ENCODE data around the gene SLC25A45.

The SLC25A45 gene

DNA sequence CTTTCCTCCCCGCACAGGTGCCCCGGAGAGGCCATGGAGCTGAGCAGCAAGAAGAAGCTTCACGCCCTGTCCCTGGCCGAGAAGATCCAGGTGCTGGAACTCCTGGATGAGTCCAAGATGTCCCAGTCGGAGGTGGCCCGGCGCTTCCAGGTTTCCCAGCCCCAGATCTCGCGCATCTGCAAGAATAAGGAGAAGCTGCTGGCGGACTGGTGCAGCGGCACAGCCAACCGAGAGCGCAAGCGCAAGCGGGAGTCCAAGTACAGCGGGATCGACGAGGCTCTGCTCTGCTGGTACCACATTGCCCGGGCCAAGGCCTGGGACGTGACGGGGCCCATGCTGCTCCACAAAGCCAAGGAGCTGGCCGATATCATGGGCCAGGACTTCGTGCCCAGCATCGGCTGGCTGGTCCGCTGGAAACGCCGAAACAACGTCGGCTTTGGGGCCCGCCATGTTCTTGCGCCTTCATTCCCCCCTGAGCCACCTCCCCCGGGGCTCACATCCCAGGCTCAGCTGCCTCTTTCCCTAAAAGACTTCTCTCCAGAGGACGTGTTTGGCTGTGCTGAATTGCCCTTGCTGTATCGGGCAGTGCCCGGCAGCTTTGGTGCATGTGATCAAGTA is 26.6 kb downstream of the SLC25A45 start:
- H3K4me3 ChIP-seq (ENCODE audit: low read depth, low read length): no peak overlapping the region; the same call in 1 of the 2 replicates
- TF ChIP-seq, protein P1, sequence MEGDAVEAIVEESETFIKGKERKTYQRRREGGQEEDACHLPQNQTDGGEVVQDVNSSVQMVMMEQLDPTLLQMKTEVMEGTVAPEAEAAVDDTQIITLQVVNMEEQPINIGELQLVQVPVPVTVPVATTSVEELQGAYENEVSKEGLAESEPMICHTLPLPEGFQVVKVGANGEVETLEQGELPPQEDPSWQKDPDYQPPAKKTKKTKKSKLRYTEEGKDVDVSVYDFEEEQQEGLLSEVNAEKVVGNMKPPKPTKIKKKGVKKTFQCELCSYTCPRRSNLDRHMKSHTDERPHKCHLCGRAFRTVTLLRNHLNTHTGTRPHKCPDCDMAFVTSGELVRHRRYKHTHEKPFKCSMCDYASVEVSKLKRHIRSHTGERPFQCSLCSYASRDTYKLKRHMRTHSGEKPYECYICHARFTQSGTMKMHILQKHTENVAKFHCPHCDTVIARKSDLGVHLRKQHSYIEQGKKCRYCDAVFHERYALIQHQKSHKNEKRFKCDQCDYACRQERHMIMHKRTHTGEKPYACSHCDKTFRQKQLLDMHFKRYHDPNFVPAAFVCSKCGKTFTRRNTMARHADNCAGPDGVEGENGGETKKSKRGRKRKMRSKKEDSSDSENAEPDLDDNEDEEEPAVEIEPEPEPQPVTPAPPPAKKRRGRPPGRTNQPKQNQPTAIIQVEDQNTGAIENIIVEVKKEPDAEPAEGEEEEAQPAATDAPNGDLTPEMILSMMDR (IDR thresholded peaks at IDR 0.05; ENCODE audit: insufficient read depth, low read depth, low read length, missing control alignments): no peak
- no peak for DNase-seq (ENCODE audit: low read depth)

DNA sequence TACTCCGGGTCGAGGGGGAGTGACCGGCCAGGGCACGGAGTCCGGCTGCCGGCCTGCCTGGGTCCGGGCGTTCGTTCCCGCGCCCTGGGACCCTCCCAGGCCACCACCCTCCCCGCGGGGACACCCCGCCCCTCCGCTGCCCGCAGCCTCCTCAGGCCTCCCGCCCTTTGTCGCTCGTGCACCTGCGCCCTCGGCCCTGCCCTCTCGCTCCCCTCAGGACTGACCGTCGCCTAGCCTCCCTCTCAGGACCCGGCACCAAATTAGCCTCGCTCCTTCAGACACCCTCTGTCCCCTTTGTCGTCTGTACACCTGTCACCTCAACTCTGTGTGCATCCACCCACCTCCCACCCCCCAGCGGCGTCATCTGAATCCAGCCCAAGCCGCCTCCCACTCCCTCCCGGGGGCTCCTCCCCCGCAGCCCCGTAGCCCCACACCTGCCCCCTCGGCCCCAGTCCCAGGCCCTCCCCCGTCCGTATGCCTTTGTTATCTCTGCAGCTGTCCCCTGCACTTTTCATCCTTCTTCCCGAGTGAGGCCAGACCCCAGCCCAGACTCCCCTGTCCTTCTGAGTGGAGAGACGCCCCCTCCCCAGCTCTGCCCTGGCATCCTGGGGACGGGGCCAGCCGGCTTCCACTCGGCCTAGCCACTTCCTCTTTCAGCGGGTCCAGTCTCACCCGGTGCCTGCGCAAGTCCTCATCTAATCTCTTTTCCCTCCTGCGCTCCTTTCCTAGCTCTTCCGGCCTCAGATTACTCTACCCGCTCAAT is 27.3 kb downstream of the SLC25A45 start:
- H3K4me3 ChIP-seq (ENCODE audit: low read depth, low read length): peak overlapping the region; percentile 53
- TF ChIP-seq, protein P1 (IDR thresholded peaks at IDR 0.05; ENCODE audit: insufficient read depth, low read depth, low read length, missing control alignments): no peak

DNA sequence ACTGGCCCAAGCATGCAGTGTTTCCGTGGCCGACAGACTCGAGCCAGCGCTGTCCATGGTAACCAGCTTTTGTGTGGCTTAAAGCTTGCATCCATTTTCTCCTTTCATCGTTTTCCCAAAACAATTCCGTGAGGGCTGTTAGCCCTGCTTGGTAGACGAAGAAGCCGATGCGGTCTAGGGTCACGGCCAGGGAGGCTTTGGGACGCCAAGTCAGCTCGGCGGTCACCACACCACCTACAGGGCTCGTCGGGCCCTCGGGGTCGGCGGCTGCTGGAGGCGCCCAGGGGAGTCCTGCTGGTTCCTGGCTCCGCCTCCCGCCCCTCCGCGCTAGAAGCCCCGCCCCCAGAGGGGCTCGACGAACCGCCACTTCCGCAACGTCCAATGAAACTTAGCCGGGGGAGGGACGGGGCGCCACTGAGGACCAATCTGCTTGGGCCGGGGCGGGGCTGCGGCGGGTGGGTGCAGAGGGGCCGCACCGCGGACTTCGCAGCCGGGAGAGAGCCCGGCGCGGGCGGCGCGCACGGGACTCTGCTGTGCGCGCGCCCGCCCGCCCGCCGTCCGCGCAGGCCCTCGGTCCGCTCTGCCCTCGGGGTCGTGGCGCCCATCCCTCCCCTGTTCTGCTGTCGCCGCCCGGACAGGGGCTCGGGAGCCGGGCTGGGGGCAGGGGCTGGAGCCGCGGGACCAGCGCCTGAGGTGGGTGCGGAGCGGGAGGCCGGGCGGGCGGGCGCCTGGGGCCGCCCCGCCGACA is 28.0 kb downstream of the SLC25A45 start, which contains the start of gene TIGD3:
Gene TIGD3, plus strand, starts transcription at position 487 of the 748 bp plus-strand sequence. CDS start 1,058 bp downstream, outside the sequence.
- TF ChIP-seq, protein P1 (IDR thresholded peaks at IDR 0.05; ENCODE audit: insufficient read depth, low read depth, low read length, missing control alignments): no peak
- DNase-seq (ENCODE audit: low read depth): peak; percentile 97
- peak within 1 kb of the TSS; percentile 55 for H3K4me3 ChIP-seq (ENCODE audit: low read depth, low read length)

More for the DNA sequence above, 27.3 kb downstream of the SLC25A45 start:
- peak; percentile 48 for DNase-seq (ENCODE audit: low read depth)

GRCh38 chr11:65353900-65354264 is 28.6 kb downstream of the SLC25A45 start:
- no peak for DNase-seq (ENCODE audit: low read depth)
- TF ChIP-seq, protein P1 (IDR thresholded peaks at IDR 0.05; ENCODE audit: insufficient read depth, low read depth, low read length, missing control alignments): no peak
- H3K4me3 ChIP-seq (ENCODE audit: low read depth, low read length): peak overlapping the region; percentile 55

DNA sequence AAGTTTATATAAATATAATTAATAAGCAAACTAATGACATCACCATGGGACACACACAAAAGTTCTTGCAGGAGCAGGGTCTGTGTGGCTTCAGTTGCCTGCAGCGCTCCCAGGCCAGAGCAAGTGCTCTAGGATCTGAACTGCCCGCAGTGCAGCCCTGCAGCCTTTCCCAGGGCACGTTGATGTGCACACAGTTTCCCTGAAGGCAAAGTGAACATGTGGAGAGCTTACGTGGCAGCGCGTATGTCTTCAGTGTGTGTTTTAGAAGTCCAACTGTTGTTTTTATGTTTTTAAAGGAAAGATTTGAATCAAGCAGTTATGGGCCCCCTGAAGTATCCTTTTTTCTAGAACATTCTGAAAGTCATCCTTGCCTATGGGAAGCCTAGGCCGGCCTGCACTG is 29.1 kb downstream of the SLC25A45 start:
- TF ChIP-seq, protein P1 (IDR thresholded peaks at IDR 0.05; ENCODE audit: insufficient read depth, low read depth, low read length, missing control alignments): no peak
- no peak for DNase-seq (ENCODE audit: low read depth)
- no peak overlapping the region for H3K4me3 ChIP-seq (ENCODE audit: low read depth, low read length)

DNA sequence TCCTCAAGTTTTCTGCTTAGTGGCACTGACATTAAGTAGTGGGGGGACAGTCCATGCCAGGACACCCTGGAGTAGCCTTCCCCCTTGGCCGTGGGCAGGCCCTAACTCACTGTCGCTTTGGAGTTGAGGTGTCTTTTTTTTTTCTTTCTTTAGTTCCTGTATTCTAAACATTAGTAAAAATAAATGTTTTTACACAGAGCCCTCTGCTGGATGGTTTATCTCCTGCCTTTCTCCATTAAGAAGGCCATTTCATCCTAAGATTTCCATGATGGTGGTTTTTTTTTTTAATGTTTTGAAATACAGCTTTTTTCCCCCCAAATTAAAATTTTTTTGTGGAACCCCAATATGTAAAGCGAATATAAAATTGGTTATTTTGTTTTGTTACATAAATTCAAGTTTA is 29.7 kb downstream of the SLC25A45 start:
- H3K4me3 ChIP-seq (ENCODE audit: low read depth, low read length): no peak overlapping the region
- no peak for DNase-seq (ENCODE audit: low read depth)
- TF ChIP-seq, protein P1 (IDR thresholded peaks at IDR 0.05; ENCODE audit: insufficient read depth, low read depth, low read length, missing control alignments): no peak
